Measurements from ENCODE around the gene ANK2. TPM values are rescaled to one million over a fixed set of nuclear protein-coding genes. Genes with fewer than 3 reads are reported as not detected.
"Not testable (repeated sequence)": the region's sequence is repeated elsewhere in the genome, so short reads cannot be mapped to it uniquely, and the experiment has no call there.

Gene ANK2
- total RNA-seq, 1 donor: 79.6 TPM

GRCh38 chr4:113059449-113060182 lies 10.2 kb downstream of the ANK2 start:
- no peaks in the 10 kb centered on the region for H3K9me3 ChIP-seq (ENCODE audit: low read depth, low read length)
- no peaks in the 10 kb centered on the region for H3K27me3 ChIP-seq (ENCODE audit: insufficient read depth, low read length)
- H3K36me3 ChIP-seq (ENCODE audit: insufficient read depth, low read length): no peaks in the 10 kb centered on the region
- H3K4me3 ChIP-seq (ENCODE audit: insufficient read depth, low read length): no peak overlapping the region
- no peak overlapping the region for H3K27ac ChIP-seq (ENCODE audit: low read depth, low read length)
- H3K4me1 ChIP-seq (ENCODE audit: insufficient read depth, low read length): peaks cover 4% of the 10 kb centered on the region
- DNase-seq (ENCODE audit: insufficient read length, low spot score, missing footprints): peak; percentile 6
- H3K4me2 ChIP-seq (ENCODE audit: insufficient read depth, low read length): no peak overlapping the region
- no peak overlapping the region for H2AFZ ChIP-seq (ENCODE audit: low read length)
- H3K79me2 ChIP-seq (ENCODE audit: insufficient read depth, low read length): no peaks in the 10 kb centered on the region
- no peak for TF ChIP-seq CTCF (IDR thresholded peaks at IDR 0.05; ENCODE audit: extremely low read depth, low read depth, low read length)
- no peaks in the 10 kb centered on the region for H4K20me1 ChIP-seq (ENCODE audit: insufficient read depth, low read length)

GRCh38 chr4:113060853-113061252 lies 11.4 kb downstream of the ANK2 start:
- no peaks in the 10 kb centered on the region for H4K20me1 ChIP-seq (ENCODE audit: insufficient read depth, low read length)
- no peak overlapping the region for H2AFZ ChIP-seq (ENCODE audit: low read length)
- TF ChIP-seq CTCF (IDR thresholded peaks at IDR 0.05; ENCODE audit: extremely low read depth, low read depth, low read length): no peak

GRCh38 chr4:113064244-113064643 lies 14.8 kb downstream of the ANK2 start:
- Histone ChIP-seq H3K27me3 (ENCODE audit: insufficient read depth, low read length) (no peaks in the 10 kb centered on the region), H3K4me1 (ENCODE audit: insufficient read depth, low read length) (peaks cover 2% of the 10 kb centered on the region), H3K27ac (ENCODE audit: low read depth, low read length) (no peak overlapping the region), H3K36me3 (ENCODE audit: insufficient read depth, low read length) (no peaks in the 10 kb centered on the region), H3K79me2 (ENCODE audit: insufficient read depth, low read length) (no peaks in the 10 kb centered on the region), H4K20me1 (ENCODE audit: insufficient read depth, low read length) (no peaks in the 10 kb centered on the region), H2AFZ (ENCODE audit: low read length) (no peak overlapping the region), H3K4me3 (ENCODE audit: insufficient read depth, low read length) (no peak overlapping the region), H3K4me2 (ENCODE audit: insufficient read depth, low read length) (no peak overlapping the region), H3K9me3 (ENCODE audit: low read depth, low read length) (no peaks in the 10 kb centered on the region)
- no peak for TF ChIP-seq CTCF (IDR thresholded peaks at IDR 0.05; ENCODE audit: extremely low read depth, low read depth, low read length)
- DNase-seq (ENCODE audit: insufficient read length, low spot score, missing footprints): no peak

More at GRCh38 chr4:113060853-113061252, 11.4 kb downstream of the ANK2 start:
- H3K4me3 ChIP-seq (ENCODE audit: insufficient read depth, low read length): no peak overlapping the region
- no peaks in the 10 kb centered on the region for H3K36me3 ChIP-seq (ENCODE audit: insufficient read depth, low read length)
- H3K9me3 ChIP-seq (ENCODE audit: low read depth, low read length): no peaks in the 10 kb centered on the region
- DNase-seq (ENCODE audit: insufficient read length, low spot score, missing footprints): no peak
- H3K4me2 ChIP-seq (ENCODE audit: insufficient read depth, low read length): no peak overlapping the region
- H3K27ac ChIP-seq (ENCODE audit: low read depth, low read length): no peak overlapping the region
- H3K4me1 ChIP-seq (ENCODE audit: insufficient read depth, low read length): peaks cover 4% of the 10 kb centered on the region
- no peaks in the 10 kb centered on the region for H3K79me2 ChIP-seq (ENCODE audit: insufficient read depth, low read length)
- H3K27me3 ChIP-seq (ENCODE audit: insufficient read depth, low read length): no peaks in the 10 kb centered on the region

- Histone ChIP-seq H4K20me1 (ENCODE audit: insufficient read depth, low read length) (no peaks in the 10 kb centered on the region), H3K27ac (ENCODE audit: low read depth, low read length) (no peak overlapping the region), H3K4me2 (ENCODE audit: insufficient read depth, low read length) (no peak overlapping the region), H2AFZ (ENCODE audit: low read length) (no peak overlapping the region), H3K4me3 (ENCODE audit: insufficient read depth, low read length) (no peak overlapping the region), H3K4me1 (ENCODE audit: insufficient read depth, low read length) (peaks cover 9% of the 10 kb centered on the region), H3K27me3 (ENCODE audit: insufficient read depth, low read length) (no peaks in the 10 kb centered on the region), H3K9me3 (ENCODE audit: low read depth, low read length) (no peaks in the 10 kb centered on the region), H3K36me3 (ENCODE audit: insufficient read depth, low read length) (no peaks in the 10 kb centered on the region), H3K79me2 (ENCODE audit: insufficient read depth, low read length) (no peaks in the 10 kb centered on the region)
- DNase-seq (ENCODE audit: insufficient read length, low spot score, missing footprints): no peak
- TF ChIP-seq CTCF (IDR thresholded peaks at IDR 0.05; ENCODE audit: extremely low read depth, low read depth, low read length): no peak
Observed at GRCh38 chr4:113065629-113066028, 16.2 kb downstream of the ANK2 start.

- not testable (repeated sequence) for H3K4me2 ChIP-seq (ENCODE audit: insufficient read depth, low read length); H4K20me1 ChIP-seq (ENCODE audit: insufficient read depth, low read length)
Observed at GRCh38 chr4:113068771-113069170, 19.3 kb downstream of the ANK2 start.

More at GRCh38 chr4:113068771-113069170, 19.3 kb downstream of the ANK2 start:
- not testable (repeated sequence) for DNase-seq (ENCODE audit: insufficient read length, low spot score, missing footprints); H3K36me3 ChIP-seq (ENCODE audit: insufficient read depth, low read length); H3K79me2 ChIP-seq (ENCODE audit: insufficient read depth, low read length); H3K4me1 ChIP-seq (ENCODE audit: insufficient read depth, low read length); H3K27me3 ChIP-seq (ENCODE audit: insufficient read depth, low read length); H3K4me3 ChIP-seq (ENCODE audit: insufficient read depth, low read length); H2AFZ ChIP-seq (ENCODE audit: low read length); H3K27ac ChIP-seq (ENCODE audit: low read depth, low read length); H3K9me3 ChIP-seq (ENCODE audit: low read depth, low read length)
